GM21367 (cell line): Measurements from ENCODE around the gene SV2B.
A peak's percentile ranks its signal among the peaks of the same experiment; 100 is the strongest.

ENCODE experiments used
- ATAC-seq: cut with Tn5 transposase; IDR thresholded peaks from one replicate; pipeline ENCODE4 v1.9.1; 2021; ENCODE audit not compliant: unreplicated experiment

Gene SV2B

GRCh38 chr15:91101608-91101920 is 1.5 kb downstream of the SV2B start:
- no peak for ATAC-seq

GRCh38 chr15:91102546-91103330 is 2.7 kb downstream of the SV2B start:
- ATAC-seq = no peak

GRCh38 chr15:91104111-91104510 is 4.1 kb downstream of the SV2B start:
- ATAC-seq = no peak

- ATAC-seq = no peak
These were observed 8.4 kb downstream of the SV2B start for GRCh38 chr15:91108421-91108820.

GRCh38 chr15:91109885-91110284 is 9.8 kb downstream of the SV2B start:
- ATAC-seq = no peak

- no peak for ATAC-seq
These were observed 10.3 kb downstream of the SV2B start for GRCh38 chr15:91110407-91110806.

GRCh38 chr15:91113030-91113429 is 13.0 kb downstream of the SV2B start:
- no peak for ATAC-seq

- ATAC-seq = no peak
These were observed 14.2 kb downstream of the SV2B start for GRCh38 chr15:91114301-91114700.

- peak; percentile 91 for ATAC-seq
These were observed 16.3 kb downstream of the SV2B start for GRCh38 chr15:91116113-91117067.

- ATAC-seq = no peak
These were observed 17.3 kb downstream of the SV2B start for GRCh38 chr15:91117375-91117774.

- ATAC-seq = no peak
These were observed 18.9 kb downstream of the SV2B start for GRCh38 chr15:91118817-91119590.

GRCh38 chr15:91122296-91122695 is 22.2 kb downstream of the SV2B start:
- no peak for ATAC-seq

- no peak for ATAC-seq
These were observed 24.1 kb downstream of the SV2B start for GRCh38 chr15:91124132-91124531.

GRCh38 chr15:91125162-91125561 is 25.1 kb downstream of the SV2B start:
- ATAC-seq = no peak

- no peak for ATAC-seq
These were observed 26.0 kb downstream of the SV2B start for GRCh38 chr15:91126080-91126479.

GRCh38 chr15:91127236-91127955 is 27.3 kb downstream of the SV2B start:
- ATAC-seq = no peak

GRCh38 chr15:91128016-91128415 is 28.0 kb downstream of the SV2B start:
- ATAC-seq = no peak

GRCh38 chr15:91129436-91129835 is 29.4 kb downstream of the SV2B start:
- ATAC-seq = no peak

GRCh38 chr15:91132079-91132478 is 32.0 kb downstream of the SV2B start:
- ATAC-seq = no peak

GRCh38 chr15:91133511-91133910 is 33.5 kb downstream of the SV2B start:
- no peak for ATAC-seq
